AG09309 (cell line): ENCODE results near the gene COL9A2.

Experiments
- DNase-seq: peaks from one replicate; pipeline ENCODE4 v3.0.0-alpha.2; 2010; ENCODE audit warnings: low read depth
- H3K4me3 ChIP-seq: 2 replicates; pipeline ENCODE4 v1.5.1; 2011; ENCODE audit warnings: mild to moderate bottlenecking, low read depth, low read length, moderate library complexity; ENCODE audit not compliant: control insufficient read depth
- TF ChIP-seq, protein P1 (sequence below): IDR thresholded peaks from 2 replicates; pipeline ENCODE4 v1.5.1; 2011; ENCODE audit warnings: mild to moderate bottlenecking, low read depth, low read length, inconsistent platforms; ENCODE audit not compliant: insufficient read depth, control insufficient read depth; ENCODE audit errors: missing control alignments

The COL9A2 gene

DNA sequence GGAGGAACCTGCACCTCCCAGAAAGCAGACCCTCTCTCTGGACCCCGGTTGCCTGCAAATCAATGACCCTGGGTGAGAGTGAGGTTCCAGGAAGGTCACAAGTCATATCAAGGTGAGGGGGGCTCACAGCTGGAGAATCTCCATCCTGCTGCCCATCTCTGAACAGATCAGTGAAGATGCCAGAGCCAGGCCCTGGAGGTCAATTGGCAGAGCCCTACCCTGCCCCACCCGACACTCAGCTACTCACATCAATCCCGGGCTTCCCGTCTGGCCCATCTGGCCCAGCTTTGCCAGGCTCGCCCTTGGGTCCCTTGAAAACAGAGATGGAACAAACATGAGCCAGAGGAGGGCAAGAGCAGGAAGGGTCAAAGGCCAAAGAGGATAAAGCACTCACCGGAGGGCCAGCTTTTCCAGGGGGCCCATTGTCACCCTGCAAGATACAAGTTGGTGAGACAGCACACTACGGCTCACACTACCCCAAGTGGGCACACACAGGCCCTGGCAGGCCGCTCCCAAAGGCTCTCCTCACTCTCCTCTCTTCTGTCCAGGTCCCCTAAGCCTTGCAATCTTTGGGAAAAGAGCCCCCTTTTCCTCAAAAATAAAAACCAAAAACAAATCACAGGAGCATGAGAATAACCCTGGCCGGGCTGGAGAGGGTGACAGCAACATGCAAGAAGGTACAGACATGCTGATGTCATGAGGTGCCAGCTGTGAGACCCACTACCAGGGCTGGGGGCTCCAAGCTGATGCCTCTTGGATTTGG lies 2.9 kb downstream of the COL9A2 start:
- no peak for DNase-seq
- no peak overlapping the region for H3K4me3 ChIP-seq
- TF ChIP-seq, protein P1, sequence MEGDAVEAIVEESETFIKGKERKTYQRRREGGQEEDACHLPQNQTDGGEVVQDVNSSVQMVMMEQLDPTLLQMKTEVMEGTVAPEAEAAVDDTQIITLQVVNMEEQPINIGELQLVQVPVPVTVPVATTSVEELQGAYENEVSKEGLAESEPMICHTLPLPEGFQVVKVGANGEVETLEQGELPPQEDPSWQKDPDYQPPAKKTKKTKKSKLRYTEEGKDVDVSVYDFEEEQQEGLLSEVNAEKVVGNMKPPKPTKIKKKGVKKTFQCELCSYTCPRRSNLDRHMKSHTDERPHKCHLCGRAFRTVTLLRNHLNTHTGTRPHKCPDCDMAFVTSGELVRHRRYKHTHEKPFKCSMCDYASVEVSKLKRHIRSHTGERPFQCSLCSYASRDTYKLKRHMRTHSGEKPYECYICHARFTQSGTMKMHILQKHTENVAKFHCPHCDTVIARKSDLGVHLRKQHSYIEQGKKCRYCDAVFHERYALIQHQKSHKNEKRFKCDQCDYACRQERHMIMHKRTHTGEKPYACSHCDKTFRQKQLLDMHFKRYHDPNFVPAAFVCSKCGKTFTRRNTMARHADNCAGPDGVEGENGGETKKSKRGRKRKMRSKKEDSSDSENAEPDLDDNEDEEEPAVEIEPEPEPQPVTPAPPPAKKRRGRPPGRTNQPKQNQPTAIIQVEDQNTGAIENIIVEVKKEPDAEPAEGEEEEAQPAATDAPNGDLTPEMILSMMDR = no peak

DNA sequence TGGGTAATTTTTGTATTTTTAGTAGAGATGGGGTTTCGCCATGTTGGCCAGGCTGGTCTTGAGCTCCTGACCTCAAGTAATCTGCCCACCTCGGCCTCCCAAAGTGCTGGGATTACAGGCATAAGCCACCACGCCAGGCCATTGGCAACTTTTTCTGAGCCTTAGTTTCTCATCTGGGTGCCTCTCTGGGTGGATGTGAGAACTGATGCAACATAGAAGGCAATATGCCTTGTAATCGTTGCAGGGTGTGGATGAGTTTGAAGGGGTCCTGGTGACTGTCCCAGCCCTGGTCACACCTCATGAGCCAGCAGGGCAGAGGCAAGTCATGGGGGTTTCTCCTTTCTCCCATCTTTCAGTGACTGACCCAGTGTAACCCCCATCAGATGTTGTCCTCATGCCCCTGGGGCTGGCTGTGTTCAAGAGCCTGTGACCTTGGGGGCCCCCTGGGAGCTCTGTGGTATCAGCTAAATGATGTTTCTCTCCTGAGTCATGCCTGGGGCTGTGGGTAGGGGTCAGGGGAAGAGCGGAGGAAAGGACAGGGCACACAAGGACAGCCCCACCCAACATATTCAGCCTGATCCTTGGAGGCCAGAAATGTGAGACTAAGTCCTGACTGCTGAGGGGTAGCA lies 3.6 kb downstream of the COL9A2 start:
- DNase-seq = no peak
- H3K4me3 ChIP-seq = no peak overlapping the region
- TF ChIP-seq, protein P1 = no peak

DNA sequence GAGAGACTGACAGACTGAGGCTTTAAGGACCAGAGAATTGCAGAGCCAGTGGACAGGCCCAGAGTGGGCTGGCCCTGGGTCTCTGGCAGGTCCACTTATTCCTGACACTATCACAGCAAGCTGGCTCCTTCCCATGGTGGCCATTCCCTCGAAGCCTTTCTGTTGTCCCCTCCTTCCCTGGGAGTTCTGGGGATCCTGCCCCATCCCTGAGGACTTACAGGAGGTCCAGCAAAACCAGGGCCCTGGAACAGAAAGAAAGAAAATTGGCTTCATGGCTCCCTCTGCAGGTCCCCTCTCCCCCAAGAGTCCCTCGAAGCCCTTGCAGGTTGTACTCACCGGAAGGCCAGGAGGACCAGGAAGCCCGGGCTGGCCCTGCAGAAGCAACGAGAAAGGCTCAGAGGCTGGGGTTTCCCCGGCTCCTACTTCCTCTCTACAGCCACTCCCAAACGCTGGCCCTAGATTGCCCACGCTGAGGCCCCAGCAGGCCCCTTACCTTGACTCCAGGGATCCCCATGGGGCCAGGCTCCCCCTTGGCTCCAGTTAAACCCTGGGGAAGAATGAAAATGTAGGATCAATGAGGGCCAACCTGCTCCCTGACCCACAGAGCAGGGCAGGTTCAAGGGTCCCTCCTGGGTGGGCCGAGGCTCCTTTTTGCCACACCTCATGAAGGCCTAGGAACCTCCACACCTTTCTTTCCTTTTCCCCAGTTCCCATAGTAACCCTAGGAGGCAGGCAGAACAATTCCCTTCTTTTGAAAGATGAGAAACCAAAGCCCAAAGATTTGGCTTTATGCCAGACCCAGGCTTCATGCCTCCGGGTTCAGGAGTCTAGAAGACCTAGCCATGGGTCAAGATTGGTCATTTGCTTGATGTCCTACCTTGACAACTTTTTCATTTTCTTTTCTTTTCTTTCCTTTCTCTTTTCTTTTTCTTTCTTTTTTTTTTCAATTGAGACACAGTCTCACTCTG lies 4.6 kb downstream of the COL9A2 start:
- no peak overlapping the region for H3K4me3 ChIP-seq
- TF ChIP-seq, protein P1 = no peak
- DNase-seq = no peak

DNA sequence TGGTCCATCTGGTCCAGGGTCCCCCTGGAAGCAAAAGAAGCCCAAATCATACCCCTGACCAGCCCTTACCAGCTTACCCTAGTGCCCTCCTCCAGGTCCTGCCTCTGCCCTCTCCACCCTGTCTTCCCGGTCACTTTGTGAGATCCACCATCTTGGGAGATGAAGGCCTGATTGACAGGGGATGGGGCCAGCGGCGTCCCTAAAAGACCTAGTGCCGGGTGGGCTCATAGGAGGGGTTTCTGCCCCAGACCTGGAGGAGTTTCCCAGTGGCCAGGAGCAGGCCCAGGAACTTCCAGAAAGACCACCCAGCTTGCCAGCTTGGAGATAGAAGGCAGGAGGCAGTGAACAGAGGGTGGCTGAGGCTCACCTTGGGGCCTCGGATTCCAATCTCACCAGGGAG lies 5.4 kb downstream of the COL9A2 start:
- H3K4me3 ChIP-seq = no peak overlapping the region
- TF ChIP-seq, protein P1 = no peak
- no peak for DNase-seq

DNA sequence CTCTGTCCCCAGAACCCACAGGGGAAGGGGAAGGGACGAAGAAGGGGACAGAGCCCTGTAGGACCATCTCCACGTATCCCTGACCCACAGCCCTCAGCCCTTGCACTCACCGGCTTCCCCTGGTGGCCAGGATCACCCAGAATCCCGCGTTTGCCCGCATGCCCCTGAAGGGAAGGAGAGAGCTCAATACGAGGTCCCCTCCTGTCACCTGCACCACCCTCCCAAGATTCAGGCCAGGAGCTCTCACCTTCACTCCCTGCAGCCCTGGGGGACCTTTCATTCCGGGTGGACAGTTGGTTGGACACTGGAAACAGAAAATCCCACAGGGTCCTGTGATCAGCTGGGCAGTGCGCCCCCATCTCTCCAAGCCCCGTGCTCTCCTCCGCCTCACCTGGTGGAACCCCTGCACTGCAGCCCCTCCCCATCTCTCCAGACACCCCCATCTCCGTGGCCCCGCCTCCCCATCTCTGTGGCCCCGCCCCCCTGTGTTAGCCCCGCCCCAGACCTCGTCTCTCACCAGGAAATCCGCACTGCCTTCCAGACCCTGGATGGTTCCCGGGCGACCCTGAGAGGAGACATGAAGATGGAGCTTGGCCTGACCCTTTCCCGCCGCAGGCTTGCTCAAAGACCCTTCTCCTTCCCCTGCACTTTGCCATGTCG lies 6.0 kb downstream of the COL9A2 start:
- TF ChIP-seq, protein P1 = no peak
- H3K4me3 ChIP-seq = no peak overlapping the region
- DNase-seq = no peak

DNA sequence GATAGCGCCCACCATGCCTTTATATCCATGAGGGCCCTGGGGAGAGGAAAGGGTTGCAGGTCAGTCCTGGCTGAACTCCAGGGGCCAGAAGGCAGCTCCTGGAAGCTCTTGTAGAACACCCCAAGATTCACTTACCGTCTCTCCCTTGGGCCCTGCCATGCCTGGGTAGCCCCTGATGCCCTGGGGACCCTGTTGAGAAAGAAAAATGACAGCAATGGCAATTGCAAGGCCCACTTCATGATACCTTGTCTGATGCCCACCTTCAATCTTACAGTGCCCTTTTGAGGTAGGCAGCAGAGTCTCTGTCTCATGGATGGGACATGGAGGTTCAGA lies 7.0 kb downstream of the COL9A2 start:
- DNase-seq = no peak
- no peak overlapping the region for H3K4me3 ChIP-seq
- TF ChIP-seq, protein P1 = no peak
